Right cardiac atrium (tissue), 5 donors: ENCODE measurements around the gene ARAP1. TPM values are rescaled to one million over a fixed set of nuclear protein-coding genes. Genes with fewer than 3 reads are reported as not detected.

Source experiments
- ATAC-seq, 2 donors: fragments of 200-7000 bp; cut with Tn5 transposase; one replicate each; pipeline versions ENCODE4 v1.8.0 to v1.9.1; 2020; ENCODE audit warnings: moderate library complexity in 2 of 2, mild to moderate bottlenecking in 1 of 2
- DNase-seq, 3 donors: peaks; one replicate each; pipeline ENCODE4 v3.0.0-alpha.2; 2020
- H3K27ac ChIP-seq: one replicate; pipeline ENCODE4 v1.5.1; 2013; ENCODE audit warnings: mild to moderate bottlenecking, low read length, control low read depth, moderate library complexity
- H3K27me3 ChIP-seq: one replicate; pipeline ENCODE4 v1.6.1; 2013; ENCODE audit not compliant: control insufficient read depth, insufficient read depth
- H3K4me1 ChIP-seq: one replicate; pipeline ENCODE4 v1.6.1; 2013; ENCODE audit warnings: low read length; ENCODE audit not compliant: control insufficient read depth, insufficient read depth
- H3K4me3 ChIP-seq: one replicate; pipeline ENCODE4 v1.5.1; 2013; ENCODE audit warnings: low read length, control low read depth
- H3K9me3 ChIP-seq: one replicate; pipeline ENCODE4 v1.6.1; 2013; ENCODE audit warnings: low read length; ENCODE audit not compliant: control insufficient read depth
- WGBS: extraction: QIAGEN DNeasy Blood & Tissue Kit; methylation state at CpG from one replicate; pipeline ENCODE4 v1.1.7; 2013; 5-methylcytosine and 5-hydroxymethylcytosine counted together
- intact Hi-C, 4 donors: fragments of 100-400 bp; cut with DNase I; formaldehyde crosslinking; loops; one replicate each; pipeline versions ENCODE4 v1.11.0 to v1.14.0; 2022 to 2023
- polyA plus RNA-seq: library from polyadenylated mRNA; stranded (reverse); fragments of 200-250 nt; gene quantifications from one replicate; pipeline ENCODE4 v1.2.3, GENCODE V29; 2013
- total RNA-seq, 4 donors: library from RNA; stranded (reverse); fragmentation: NEBNext Ultra II Directional; extraction: Animal tissue kit (Norgen Biotek cat#: 25700); gene quantifications; one replicate each; pipeline ENCODE4 v1.2.1, GENCODE V29; 2021
- donor health status: healthy with polysubstance abuse.
- donor health status: DM: no; HTN: yes; CAD: no.
- donor health status: DM: no; HTN: no; CAD: no.
- donor health status: DM: no; HTN: yes; CAD: no; lungs with severe emphysema.
- donor health status: DM: yes; HTN: yes; CAD: no.

Gene ARAP1
- total and polyA plus RNA-seq, 5 donors: 41.2 to 62.5 (median 57.5) TPM

DNA sequence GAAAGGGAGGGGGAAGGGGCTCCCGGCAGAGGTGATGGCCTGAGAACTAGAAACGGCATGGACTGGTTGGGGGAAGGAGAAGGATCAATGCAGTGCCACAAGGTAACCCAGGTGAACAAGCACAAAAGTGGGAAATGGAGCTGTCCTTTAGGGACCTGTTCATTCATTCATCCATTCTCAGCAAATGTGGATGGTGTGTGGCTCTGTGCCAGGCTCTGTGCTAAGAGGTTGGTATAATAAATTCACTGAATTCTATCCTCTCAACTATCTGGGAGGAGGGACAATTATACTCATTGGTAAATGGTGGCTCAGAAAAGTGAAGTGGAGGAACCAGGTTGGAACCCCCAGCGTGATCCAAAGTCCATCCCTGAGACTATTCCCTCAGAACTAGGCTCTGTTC, 18.6 kb upstream of the ARAP1 start:
- Histone ChIP-seq H3K27me3 (no peaks in the 10 kb centered on the region), H3K4me3 (no peak overlapping the region), H3K9me3 (no peaks in the 10 kb centered on the region), H3K27ac (no peak overlapping the region), H3K4me1 (peaks cover 12% of the 10 kb centered on the region)
- ATAC-seq (no peak), DNase-seq (peak in 1 of 3 donors; percentile 26)
- intact Hi-C loops: no loop called here
- WGBS: 94% methylated on average over 3 of the region's 3 CpGs

DNA sequence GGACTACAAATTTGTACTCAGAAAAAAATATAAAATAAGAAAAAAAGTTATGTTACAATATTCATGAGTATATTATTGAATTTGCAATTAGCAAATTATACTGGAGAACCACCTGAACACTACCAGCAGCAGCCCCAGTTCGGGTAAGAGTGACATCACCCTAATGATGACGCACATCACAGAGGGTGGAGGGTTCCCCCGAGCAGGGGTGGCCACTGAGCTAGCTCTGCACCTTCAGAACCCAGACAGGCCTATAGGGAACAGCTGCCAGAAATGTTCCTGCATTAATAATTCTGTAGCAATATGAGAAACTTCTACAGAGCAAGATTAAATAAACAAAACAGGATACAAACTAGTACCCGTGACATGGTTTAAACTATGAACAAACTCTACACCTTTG, 17.5 kb upstream of the ARAP1 start:
- ATAC-seq: no peak
- no peak overlapping the region for H3K27ac ChIP-seq
- DNase-seq: no peak
- H3K4me3 ChIP-seq: no peak overlapping the region
- H3K4me1 ChIP-seq: peaks cover 12% of the 10 kb centered on the region
- no peaks in the 10 kb centered on the region for H3K27me3 ChIP-seq
- intact Hi-C loops: no loop called here
- no peaks in the 10 kb centered on the region for H3K9me3 ChIP-seq
- WGBS: 85% methylated on average over 4 of the region's 4 CpGs

DNA sequence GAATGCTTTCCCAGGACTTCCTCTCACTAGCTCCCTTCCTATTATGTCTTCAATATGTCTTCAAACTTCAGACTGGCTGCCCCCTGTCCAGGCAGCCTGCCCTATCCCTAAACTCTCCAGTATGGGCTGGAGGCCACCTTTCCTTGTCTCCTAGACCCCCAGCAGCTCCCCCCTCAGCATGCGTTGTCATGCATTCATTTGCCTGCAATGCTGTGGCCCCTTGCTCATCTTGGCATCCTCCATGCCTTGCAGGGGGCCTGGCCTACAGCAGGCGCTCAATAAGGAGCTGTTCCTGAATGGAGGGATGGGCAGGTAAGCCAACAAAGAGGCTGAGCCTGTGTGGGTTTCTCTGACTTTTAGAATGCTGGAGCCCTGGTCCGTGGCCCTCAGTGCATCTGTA, 16.4 kb upstream of the ARAP1 start:
- DNase-seq (no peak), ATAC-seq (no peak)
- WGBS: 95% methylated on average over 3 of the region's 3 CpGs
- Histone ChIP-seq H3K4me1 (peaks cover 11% of the 10 kb centered on the region), H3K27ac (no peak overlapping the region), H3K9me3 (no peaks in the 10 kb centered on the region), H3K4me3 (no peak overlapping the region), H3K27me3 (no peaks in the 10 kb centered on the region)
- intact Hi-C loops: no loop called here

DNA sequence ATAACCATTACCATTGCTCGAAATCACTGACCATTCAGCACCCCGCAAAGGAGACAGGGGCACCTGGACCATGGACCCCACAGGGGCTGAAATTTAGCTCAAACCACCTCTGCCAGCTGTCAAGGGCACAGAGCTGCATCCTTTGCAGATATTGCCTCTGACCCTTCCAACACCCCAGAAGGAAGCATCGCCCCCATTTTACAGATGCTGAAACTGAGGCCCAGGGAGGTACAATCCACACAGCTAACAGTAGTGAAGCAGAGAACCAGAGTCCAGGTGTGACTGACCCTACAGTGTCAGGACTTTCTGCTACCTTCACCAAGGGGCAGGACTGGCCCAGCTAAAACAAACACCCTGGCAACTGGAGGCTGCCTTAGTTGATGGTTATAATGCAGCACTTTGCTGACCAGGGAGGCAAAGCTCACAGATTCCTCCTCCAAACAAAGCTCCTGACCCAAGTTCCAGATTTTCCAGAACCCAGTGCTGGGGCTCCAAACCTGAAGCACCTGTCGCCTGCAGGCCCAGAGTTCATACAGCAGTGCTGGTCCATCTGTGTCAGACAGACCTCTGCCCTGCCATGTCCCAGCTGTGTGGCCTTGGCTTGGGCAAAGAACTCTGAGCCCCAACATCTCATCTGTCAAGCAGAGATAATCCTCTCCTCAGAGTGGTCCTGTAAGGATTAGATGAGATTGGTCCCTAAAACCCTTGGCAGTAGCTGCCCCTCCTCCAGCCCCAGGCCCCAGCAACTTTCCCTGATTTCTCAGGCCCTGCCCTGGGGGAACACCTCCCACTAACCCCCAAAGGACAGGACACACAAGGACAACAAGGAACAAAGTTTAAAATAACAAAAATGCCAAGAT, 15.2 kb upstream of the ARAP1 start:
- Histone ChIP-seq H3K9me3 (no peaks in the 10 kb centered on the region), H3K4me1 (peaks cover 3% of the 10 kb centered on the region), H3K4me3 (no peak overlapping the region), H3K27ac (no peak overlapping the region), H3K27me3 (no peaks in the 10 kb centered on the region)
- intact Hi-C loops: no loop called here
- ATAC-seq (no peak), DNase-seq (peak in 1 of 3 donors; percentile 11)
- WGBS: 97% methylated on average over 4 of the region's 4 CpGs

DNA sequence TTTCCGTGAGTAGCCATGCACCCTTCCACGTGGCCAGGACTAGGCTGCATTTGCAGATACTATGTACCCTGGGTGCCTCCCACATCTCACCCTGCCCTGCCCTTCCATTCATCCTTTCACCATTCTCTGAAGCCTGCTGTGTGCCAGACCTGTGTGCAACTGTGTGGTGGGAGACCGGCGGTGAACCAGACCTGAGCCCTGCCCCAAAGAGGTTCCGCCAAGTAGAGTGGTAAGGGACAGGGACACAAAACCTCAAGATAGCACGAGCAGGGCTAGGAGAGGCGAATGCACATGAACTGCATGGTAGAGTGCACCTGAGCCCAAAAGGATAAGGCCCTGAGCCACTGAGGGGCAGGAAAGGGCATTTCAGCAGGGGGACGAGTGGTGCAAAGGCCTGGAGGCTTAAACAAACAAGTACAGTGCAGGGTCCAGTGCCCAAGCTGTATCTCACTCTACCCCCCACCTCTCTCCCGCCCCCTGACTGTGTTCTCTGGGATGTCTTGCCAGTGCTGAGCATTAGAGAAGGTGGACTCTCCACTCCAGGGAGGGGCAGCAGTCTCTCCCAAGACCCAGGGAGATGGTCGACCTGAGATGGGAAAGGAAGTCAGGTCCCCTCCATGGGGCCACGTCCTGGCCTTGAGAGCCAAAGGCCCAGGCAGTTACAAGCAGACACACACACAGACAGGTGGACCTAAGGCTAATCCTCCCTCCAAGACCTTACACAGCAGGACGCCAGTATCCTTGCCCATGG, 14.1 kb upstream of the ARAP1 start:
- Histone ChIP-seq H3K27ac (no peak overlapping the region), H3K4me1 (no peaks in the 10 kb centered on the region), H3K4me3 (no peak overlapping the region), H3K27me3 (no peaks in the 10 kb centered on the region), H3K9me3 (no peaks in the 10 kb centered on the region)
- DNase-seq (no peak), ATAC-seq (no peak)
- intact Hi-C loops: no loop called here
- WGBS: 82% methylated on average over 12 of the region's 12 CpGs

DNA sequence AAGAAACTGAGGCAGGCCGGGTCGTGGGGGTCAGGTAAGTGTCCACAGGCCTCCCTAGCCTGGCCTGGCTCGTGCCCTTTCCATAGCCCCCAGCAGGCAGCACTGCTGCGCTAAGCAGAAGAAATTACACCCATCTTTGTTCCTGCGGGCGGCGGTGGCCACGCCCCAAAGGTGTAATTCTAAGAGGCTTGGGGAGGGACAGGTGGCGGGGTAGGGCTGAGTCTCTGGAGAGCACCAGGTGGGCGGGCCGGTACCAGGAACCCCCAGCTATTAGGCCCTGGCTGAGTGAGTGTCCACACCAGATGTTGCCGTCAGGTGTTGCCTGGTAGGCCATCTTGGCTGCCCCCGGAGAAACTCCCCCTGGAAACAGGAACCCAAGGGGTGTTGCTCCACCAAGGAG, 12.3 kb upstream of the ARAP1 start:
- no peak for DNase-seq
- intact Hi-C loops: no loop called here
- Histone ChIP-seq H3K27me3 (no peaks in the 10 kb centered on the region), H3K4me3 (no peak overlapping the region), H3K27ac (no peak overlapping the region), H3K4me1 (no peaks in the 10 kb centered on the region), H3K9me3 (no peaks in the 10 kb centered on the region)
- ATAC-seq: peak in 1 of 2 donors; percentile 18
- 83% methylated on average over 13 of the region's 13 CpGs for WGBS

DNA sequence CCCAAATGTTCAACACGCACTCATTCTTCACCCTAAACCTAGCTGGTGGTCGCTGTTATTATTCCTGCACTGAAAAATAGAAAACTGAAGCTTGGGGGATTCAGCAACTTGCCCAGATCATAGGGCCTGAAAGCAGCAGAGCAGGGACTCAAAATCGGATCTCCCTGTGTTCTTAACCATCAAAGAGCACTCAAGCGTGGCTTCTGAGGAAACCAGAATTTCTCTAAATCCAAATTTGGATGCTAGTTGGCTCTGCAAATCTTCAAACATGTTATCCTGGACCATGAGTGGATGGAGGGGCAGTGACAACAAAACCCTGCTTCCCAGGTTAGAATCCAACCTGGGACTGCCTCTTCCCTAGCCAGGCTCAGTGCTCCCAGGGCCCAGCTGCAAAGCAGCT, 11.6 kb upstream of the ARAP1 start:
- no peaks in the 10 kb centered on the region for H3K27me3 ChIP-seq
- no peak overlapping the region for H3K27ac ChIP-seq
- peaks cover 5% of the 10 kb centered on the region for H3K4me1 ChIP-seq
- no peak for ATAC-seq
- no peaks in the 10 kb centered on the region for H3K9me3 ChIP-seq
- no peak for DNase-seq
- no peak overlapping the region for H3K4me3 ChIP-seq
- intact Hi-C loops: no loop called here
- WGBS: 96% methylated on average over 4 of the region's 4 CpGs

DNA sequence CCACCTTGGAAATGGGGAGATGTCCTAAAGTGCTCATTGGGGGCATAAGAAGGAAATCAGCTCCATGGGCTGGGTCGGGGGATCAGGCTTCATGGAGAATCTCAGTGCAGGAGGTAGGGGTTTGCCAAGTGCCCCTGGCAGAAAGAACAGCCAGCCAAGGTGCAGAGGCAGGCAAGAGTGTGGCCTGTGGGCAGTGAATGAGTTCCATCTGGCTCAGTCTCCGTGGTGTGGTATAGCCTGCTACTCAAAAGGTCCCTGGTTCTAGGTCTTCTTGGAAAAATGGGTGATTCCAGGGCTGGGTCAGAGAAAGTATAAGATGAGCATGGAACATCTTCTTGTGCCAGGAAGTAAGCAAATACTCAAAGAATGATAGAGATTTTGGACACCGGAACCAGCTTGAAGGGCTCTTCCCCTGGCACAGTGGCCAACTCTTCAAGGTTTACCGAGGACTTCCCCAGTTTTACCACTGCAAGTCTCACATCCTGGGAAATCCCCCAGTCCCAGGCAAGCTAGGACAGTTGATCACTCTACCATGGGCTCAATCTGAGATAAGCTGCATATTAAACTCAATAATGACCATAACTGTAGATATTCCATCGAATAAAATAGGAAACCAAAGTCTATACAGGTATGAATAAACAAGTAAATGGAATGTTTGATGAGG, 10.6 kb upstream of the ARAP1 start:
- DNase-seq: peak in 1 of 3 donors; percentile 19
- 77% methylated on average over 5 of the region's 5 CpGs for WGBS
- H3K27me3 ChIP-seq: no peaks in the 10 kb centered on the region
- no peaks in the 10 kb centered on the region for H3K9me3 ChIP-seq
- no peak overlapping the region for H3K4me3 ChIP-seq
- intact Hi-C loops: no loop called here
- peaks cover 7% of the 10 kb centered on the region for H3K4me1 ChIP-seq
- H3K27ac ChIP-seq: no peak overlapping the region
- no peak for ATAC-seq

DNA sequence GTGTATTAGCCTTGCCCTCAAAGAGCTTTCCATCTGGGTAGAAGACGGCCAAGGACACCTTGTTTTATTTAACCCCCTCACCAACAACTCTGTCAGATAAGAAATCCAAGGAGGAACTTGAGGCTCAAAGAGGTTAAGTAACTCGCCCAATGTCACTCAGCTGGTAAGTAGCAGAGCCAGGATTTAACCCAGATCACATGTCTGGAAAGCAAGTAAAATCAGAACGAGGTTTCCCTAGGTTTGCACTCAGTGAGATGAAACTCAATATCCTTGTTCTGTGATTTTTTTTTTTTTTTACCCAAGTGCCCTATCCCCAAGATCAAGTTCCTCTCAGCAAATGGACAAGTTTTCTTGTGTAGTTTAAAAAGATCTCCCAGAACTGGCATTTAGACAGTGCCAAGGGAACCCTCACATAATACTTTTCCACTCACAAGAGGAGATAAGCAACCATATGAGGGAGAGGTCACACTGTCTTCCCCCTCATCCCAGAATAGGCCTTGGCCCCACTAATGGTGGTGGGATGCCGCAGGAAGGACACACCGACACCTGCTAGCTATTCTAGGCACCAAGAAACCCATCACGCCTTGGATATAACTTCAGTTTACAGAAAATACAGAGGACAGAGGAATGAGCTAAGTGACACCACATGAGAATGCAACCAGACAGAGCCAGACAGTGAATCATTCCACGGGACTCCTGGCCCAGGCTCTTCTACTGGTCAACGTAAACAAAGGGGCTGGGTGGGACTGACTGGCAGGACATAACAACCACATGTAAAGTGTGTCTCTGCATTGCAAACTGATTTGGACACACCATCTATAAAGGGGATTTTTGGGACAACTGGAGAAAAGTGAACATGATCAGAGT, 8.6 kb upstream of the ARAP1 start:
- DNase-seq (peak in 1 of 3 donors; percentile 22), ATAC-seq (peak; percentile 50 to 79)
- no peaks in the 10 kb centered on the region for H3K9me3 ChIP-seq
- H3K4me3 ChIP-seq: no peak overlapping the region
- H3K27me3 ChIP-seq: no peaks in the 10 kb centered on the region
- peaks cover 7% of the 10 kb centered on the region for H3K4me1 ChIP-seq
- intact Hi-C loops: no loop called here
- WGBS: 63% methylated on average over 8 of the region's 8 CpGs
- peak overlapping the region; percentile 48 for H3K27ac ChIP-seq

DNA sequence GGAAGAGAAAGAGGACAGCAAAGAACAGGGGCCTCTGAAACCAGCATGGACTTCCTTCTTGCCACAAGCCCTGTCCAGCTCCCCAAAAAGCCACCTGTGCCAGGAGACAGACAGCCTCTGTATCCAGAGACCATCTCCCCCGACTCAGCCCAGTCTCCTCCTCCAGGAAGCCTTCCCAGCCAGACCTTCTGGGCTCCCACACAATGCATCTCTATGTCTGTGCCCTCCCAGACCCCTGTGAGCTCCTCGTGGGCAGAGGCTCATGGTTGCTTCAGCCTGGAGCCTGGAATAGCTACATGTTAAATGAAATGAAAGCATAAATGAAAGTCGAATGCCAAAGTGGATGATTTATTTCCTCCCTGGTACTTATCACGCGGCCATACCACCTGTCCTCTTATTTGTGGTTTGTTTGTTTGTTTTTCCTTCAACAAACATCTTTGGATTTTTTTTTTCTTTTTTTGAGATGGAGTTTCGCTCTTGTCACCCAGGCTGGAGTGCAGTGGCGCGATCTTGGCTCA, 7.3 kb upstream of the ARAP1 start:
- intact Hi-C loops: no loop called here
- Histone ChIP-seq H3K4me3 (no peak overlapping the region), H3K4me1 (peaks cover 7% of the 10 kb centered on the region), H3K27ac (peak overlapping the region; percentile 59), H3K9me3 (no peaks in the 10 kb centered on the region), H3K27me3 (no peaks in the 10 kb centered on the region)
- ATAC-seq (no peak), DNase-seq (peak in 1 of 3 donors; percentile 31)
- WGBS: 81% methylated on average over 8 of the region's 8 CpGs
